ENCODE measurements around the gene ARHGAP12. TPM values are rescaled to one million over a fixed set of nuclear protein-coding genes. Genes with fewer than 3 reads are reported as not detected.
A peak's percentile ranks its signal among the peaks of the same experiment; 100 is the strongest.

Gene ARHGAP12
- total RNA-seq, 3 donors from 2014 or later, result 40.0 to 102 (median 60.0) TPM

GRCh38 chr10:31936933-31937332, 8.3 kb upstream of the ARHGAP12 start:
- no peak for DNase-seq (ENCODE audit: low spot score in 2 of 2)
- H3K9me3 ChIP-seq, result no peaks in the 10 kb centered on the region
- no peaks in the 10 kb centered on the region for H3K36me3 ChIP-seq
- peak overlapping the region in 1 of 2 donors; percentile 60 for H3K27ac ChIP-seq
- no peak overlapping the region for H3K4me3 ChIP-seq
- intact Hi-C loops (cut with DNase I; ENCODE audit: low total_unique reads), result no loop called here
- H3K27me3 ChIP-seq, result no peaks in the 10 kb centered on the region
- no peak for TF ChIP-seq POLR2AphosphoS5 (IDR thresholded peaks at IDR 0.05)
- TF ChIP-seq CTCF (IDR thresholded peaks at IDR 0.05), result no peak
- TF ChIP-seq POLR2A (IDR thresholded peaks at IDR 0.05), result no peak
- H3K4me1 ChIP-seq, result no peaks in the 10 kb centered on the region

DNA sequence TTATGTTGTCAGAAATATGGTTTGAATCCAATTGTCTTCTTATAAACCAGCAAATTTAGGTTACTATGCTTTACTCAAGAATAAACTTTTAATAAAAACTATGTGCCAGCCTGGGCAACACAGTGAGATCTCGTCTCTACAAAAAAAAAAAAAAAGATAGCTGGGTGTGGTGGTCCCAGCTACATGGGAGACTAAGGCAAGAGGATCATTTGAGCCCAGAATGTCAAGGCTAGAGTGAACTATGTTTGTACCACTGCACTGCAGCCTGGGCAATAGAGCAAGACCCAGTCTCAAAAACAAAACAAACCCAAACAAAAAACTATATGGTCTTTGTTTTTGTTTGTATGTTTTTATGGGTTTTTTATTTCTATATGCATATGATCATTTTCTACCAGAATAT, 7.5 kb upstream of the ARHGAP12 start:
- Histone ChIP-seq H3K27ac (no peak overlapping the region), H3K4me1 (no peaks in the 10 kb centered on the region), H3K27me3 (no peaks in the 10 kb centered on the region), H3K4me3 (no peak overlapping the region), H3K36me3 (no peaks in the 10 kb centered on the region), H3K9me3 (no peaks in the 10 kb centered on the region)
- TF ChIP-seq POLR2AphosphoS5 (IDR thresholded peaks at IDR 0.05), result no peak
- no peak for DNase-seq (ENCODE audit: low spot score in 2 of 2)
- intact Hi-C loops (cut with DNase I; ENCODE audit: low total_unique reads), result no loop called here

DNA sequence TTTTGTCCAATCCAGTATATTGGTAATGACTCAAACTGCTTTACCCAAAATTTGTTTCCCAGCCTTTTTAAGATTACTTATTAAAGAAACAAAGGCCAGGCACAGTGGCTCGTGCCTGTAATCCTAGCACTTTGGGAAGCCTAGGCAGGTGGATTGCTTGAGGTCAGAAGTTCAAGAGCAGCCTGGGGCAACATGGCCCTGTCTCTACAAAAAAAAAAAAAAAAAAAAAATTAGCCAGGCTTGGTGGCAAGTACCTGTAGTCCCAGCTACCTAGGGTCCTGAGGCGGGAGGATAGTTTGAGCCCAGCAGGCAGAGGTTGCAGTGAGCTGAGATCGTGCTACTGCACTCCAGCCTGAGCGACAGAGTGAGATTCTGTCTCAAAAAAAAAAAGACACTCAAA, 7.0 kb upstream of the ARHGAP12 start:
- no peaks in the 10 kb centered on the region for H3K9me3 ChIP-seq
- no peak overlapping the region for H3K4me3 ChIP-seq
- no peaks in the 10 kb centered on the region for H3K4me1 ChIP-seq
- no peak overlapping the region for H3K27ac ChIP-seq
- no peaks in the 10 kb centered on the region for H3K36me3 ChIP-seq
- intact Hi-C loops (cut with DNase I; ENCODE audit: low total_unique reads), result no loop called here
- no peaks in the 10 kb centered on the region for H3K27me3 ChIP-seq
- DNase-seq (ENCODE audit: low spot score in 2 of 2), result no peak
- TF ChIP-seq CTCF (IDR thresholded peaks at IDR 0.05) (no peak), POLR2AphosphoS5 (IDR thresholded peaks at IDR 0.05) (no peak), POLR2A (IDR thresholded peaks at IDR 0.05) (no peak)

DNA sequence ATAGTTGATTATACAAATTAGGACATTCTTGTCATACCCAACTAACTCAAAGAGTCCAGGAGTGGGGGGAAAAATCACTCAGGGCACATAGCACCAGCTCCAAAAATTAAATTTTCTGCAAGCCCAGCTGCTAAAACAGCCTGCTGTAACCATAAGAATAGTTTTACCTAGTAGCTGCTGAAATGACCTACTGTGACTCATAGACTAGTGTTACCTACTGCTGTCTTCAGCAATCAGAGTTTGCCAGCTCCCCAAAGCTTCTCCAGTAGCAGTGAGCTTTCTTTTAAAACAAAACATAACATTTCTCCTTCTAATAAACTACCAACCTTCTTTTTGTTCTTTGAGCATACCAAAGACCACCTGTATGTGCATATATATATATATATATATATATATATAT, 4.2 kb upstream of the ARHGAP12 start:
- no peak for DNase-seq (ENCODE audit: low spot score in 2 of 2)
- Histone ChIP-seq H3K4me3 (no peak overlapping the region), H3K27ac (no peak overlapping the region), H3K36me3 (no peaks in the 10 kb centered on the region), H3K27me3 (no peaks in the 10 kb centered on the region), H3K4me1 (peaks cover 0 to 9% of the 10 kb centered on the region in 2 donors), H3K9me3 (no peaks in the 10 kb centered on the region)
- intact Hi-C loops (cut with DNase I; ENCODE audit: low total_unique reads), result no loop called here
- TF ChIP-seq CTCF (IDR thresholded peaks at IDR 0.05) (no peak), POLR2AphosphoS5 (IDR thresholded peaks at IDR 0.05) (no peak), POLR2A (IDR thresholded peaks at IDR 0.05) (no peak)

DNA sequence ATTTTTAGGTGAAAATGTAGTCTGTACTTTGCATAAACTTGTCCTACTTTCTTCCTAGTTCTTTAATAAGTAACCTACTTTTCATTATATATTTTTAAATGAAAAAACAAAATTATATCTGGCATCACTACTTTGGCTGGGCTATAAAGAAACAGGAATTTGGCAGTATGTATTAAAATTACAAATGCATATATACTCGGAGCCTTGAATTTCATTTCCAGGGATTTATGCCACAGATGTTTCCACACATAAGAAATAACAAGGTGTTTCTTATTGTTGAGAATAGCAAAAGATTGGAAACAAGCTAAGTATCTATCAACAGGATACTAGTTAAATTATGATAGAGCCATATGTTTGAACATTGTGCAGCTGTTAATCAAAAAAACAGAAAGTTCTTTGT, 2.2 kb upstream of the ARHGAP12 start:
- Histone ChIP-seq H3K27ac (peak overlapping the region; percentile 94 to 98), H3K4me3 (no peak overlapping the region)

More for the DNA sequence above, 2.2 kb upstream of the ARHGAP12 start:
- TF ChIP-seq POLR2AphosphoS5 (IDR thresholded peaks at IDR 0.05), result no peak
- TF ChIP-seq CTCF (IDR thresholded peaks at IDR 0.05), result no peak
- no peak for TF ChIP-seq POLR2A (IDR thresholded peaks at IDR 0.05)
- intact Hi-C loops (cut with DNase I; ENCODE audit: low total_unique reads), result no loop called here
- peaks cover 0 to 9% of the 10 kb centered on the region in 2 donors for H3K4me1 ChIP-seq
- no peak for DNase-seq (ENCODE audit: low spot score in 2 of 2)
- no peaks in the 10 kb centered on the region for H3K36me3 ChIP-seq
- H3K9me3 ChIP-seq, result no peaks in the 10 kb centered on the region
- H3K27me3 ChIP-seq, result no peaks in the 10 kb centered on the region
